ENCODE data around the gene DLGAP3.
A peak's percentile ranks its signal among the peaks of the same experiment; 100 is the strongest.

The DLGAP3 gene

GRCh38 chr1:34928699-34929496 is 552 bp downstream of the DLGAP3 start:
- DNase-seq (ENCODE audit: low spot score): peak; percentile 46
- FAIRE-seq: peak; percentile 95

GRCh38 chr1:34928066-34928696 is 1.3 kb downstream of the DLGAP3 start:
- FAIRE-seq (no peak), DNase-seq (ENCODE audit: low spot score) (no peak)

- DNase-seq (ENCODE audit: low spot score) (no peak), FAIRE-seq (no peak)
Observed at GRCh38 chr1:34927316-34927715, 2.1 kb downstream of the DLGAP3 start.

GRCh38 chr1:34926894-34927293 is 2.6 kb downstream of the DLGAP3 start:
- FAIRE-seq (no peak), DNase-seq (ENCODE audit: low spot score) (no peak)

GRCh38 chr1:34926156-34926555 is 3.3 kb downstream of the DLGAP3 start:
- no peak for DNase-seq (ENCODE audit: low spot score)
- no peak for FAIRE-seq

GRCh38 chr1:34925730-34926129 is 3.7 kb downstream of the DLGAP3 start:
- FAIRE-seq: no peak
- no peak for DNase-seq (ENCODE audit: low spot score)

- DNase-seq (ENCODE audit: low spot score) (peak; percentile 88), FAIRE-seq (no peak)
Observed at GRCh38 chr1:34924759-34925555, 4.5 kb downstream of the DLGAP3 start.

GRCh38 chr1:34923490-34923889 is 6.0 kb downstream of the DLGAP3 start:
- FAIRE-seq (no peak), DNase-seq (ENCODE audit: low spot score) (no peak)

- FAIRE-seq (no peak), DNase-seq (ENCODE audit: low spot score) (no peak)
Observed at GRCh38 chr1:34918977-34919561, 10.4 kb downstream of the DLGAP3 start.

GRCh38 chr1:34918386-34918976 is 11.0 kb downstream of the DLGAP3 start:
- no peak for DNase-seq (ENCODE audit: low spot score)
- no peak for FAIRE-seq

- no peak for DNase-seq (ENCODE audit: low spot score)
- peak; percentile 67 for FAIRE-seq
Observed at GRCh38 chr1:34917017-34917416, 12.4 kb downstream of the DLGAP3 start.

- no peak for DNase-seq (ENCODE audit: low spot score)
- no peak for FAIRE-seq
Observed at GRCh38 chr1:34916104-34916503, 13.3 kb downstream of the DLGAP3 start.

GRCh38 chr1:34915521-34915920 is 13.9 kb downstream of the DLGAP3 start:
- no peak for DNase-seq (ENCODE audit: low spot score)
- FAIRE-seq: no peak

GRCh38 chr1:34914958-34915357 is 14.5 kb downstream of the DLGAP3 start:
- FAIRE-seq (no peak), DNase-seq (ENCODE audit: low spot score) (no peak)

- DNase-seq (ENCODE audit: low spot score) (no peak), FAIRE-seq (no peak)
Observed at GRCh38 chr1:34911465-34911864, 18.0 kb downstream of the DLGAP3 start.

GRCh38 chr1:34910425-34910824 is 19.0 kb downstream of the DLGAP3 start:
- FAIRE-seq: no peak
- DNase-seq (ENCODE audit: low spot score): no peak

GRCh38 chr1:34908369-34908768 is 21.1 kb downstream of the DLGAP3 start:
- DNase-seq (ENCODE audit: low spot score): no peak
- no peak for FAIRE-seq

GRCh38 chr1:34907487-34908090 is 21.9 kb downstream of the DLGAP3 start:
- no peak for DNase-seq (ENCODE audit: low spot score)
- no peak for FAIRE-seq

- no peak for DNase-seq (ENCODE audit: low spot score)
- FAIRE-seq: no peak
Observed at GRCh38 chr1:34906756-34907155, 22.7 kb downstream of the DLGAP3 start.

- FAIRE-seq: no peak
Observed at GRCh38 chr1:34906222-34906621, 23.2 kb downstream of the DLGAP3 start.

GRCh38 chr1:34905098-34905459 is 24.4 kb downstream of the DLGAP3 start:
- DNase-seq (ENCODE audit: low spot score) (no peak), FAIRE-seq (no peak)

More at GRCh38 chr1:34906222-34906621, 23.2 kb downstream of the DLGAP3 start:
- DNase-seq (ENCODE audit: low spot score): no peak

Data from urothelium cell line (cell line).